SJCRH30 (cell line): ENCODE data around the gene ENPP3. TPM values are rescaled to one million over a fixed set of nuclear protein-coding genes. Genes with fewer than 3 reads are reported as not detected.

Source experiments
- DNase-seq, 2 experiments: peaks; one replicate each; pipeline ENCODE4 v3.0.0-alpha.2; 2015 to 2020
- H3K27ac ChIP-seq: fragments of 250-450 bp; sonication (Bioruptor Pico); 2 replicates; pipeline ENCODE4 v1.5.1; 2020; ENCODE audit warnings: mild to moderate bottlenecking, moderate library complexity
- H3K27me3 ChIP-seq: fragments of 250-450 bp; sonication (Bioruptor Pico); 2 replicates; pipeline ENCODE4 v1.5.1; 2020; ENCODE audit warnings: mild to moderate bottlenecking, moderate library complexity
- H3K36me3 ChIP-seq: fragments of 250-450 bp; sonication (Bioruptor Pico); 2 replicates; pipeline ENCODE4 v1.5.1; 2020; ENCODE audit warnings: mild to moderate bottlenecking, moderate library complexity
- H3K4me1 ChIP-seq: fragments of 250-450 bp; sonication (Bioruptor Pico); 2 replicates; pipeline ENCODE4 v1.5.1; 2020; ENCODE audit warnings: mild to moderate bottlenecking, moderate library complexity
- H3K4me3 ChIP-seq: fragments of 250-450 bp; sonication (Bioruptor Pico); 2 replicates; pipeline ENCODE4 v1.5.1; 2020; ENCODE audit warnings: mild to moderate bottlenecking, moderate library complexity
- H3K9me3 ChIP-seq: fragments of 250-450 bp; sonication (Bioruptor Pico); replicated peaks from 2 replicates; pipeline ENCODE4 v1.5.1; 2020; ENCODE audit warnings: mild to moderate bottlenecking, moderate library complexity
- total RNA-seq: library from RNA; depleted of rRNA; stranded (reverse); fragments of >200 nt; shearing (Covaris generic); gene quantifications from 2 replicates; pipeline ENCODE4 v1.2.3, GENCODE V29; 2014

The ENPP3 gene
- total RNA-seq, 1 experiment from 2014 or later, result 1.1 TPM

- Histone ChIP-seq H3K4me3 (no peak overlapping the region), H3K27ac (no peak overlapping the region), H3K27me3 (no peaks in the 10 kb centered on the region), H3K4me1 (no peaks in the 10 kb centered on the region), H3K9me3 (no peaks in the 10 kb centered on the region), H3K36me3 (no peaks in the 10 kb centered on the region)
- DNase-seq, result no peak
Measured at GRCh38 chr6:131655951-131656350, 18.8 kb downstream of the ENPP3 start.

- Histone ChIP-seq H3K4me1 (no peaks in the 10 kb centered on the region), H3K36me3 (no peaks in the 10 kb centered on the region)
Measured at GRCh38 chr6:131656667-131657066, 19.6 kb downstream of the ENPP3 start.

DNA sequence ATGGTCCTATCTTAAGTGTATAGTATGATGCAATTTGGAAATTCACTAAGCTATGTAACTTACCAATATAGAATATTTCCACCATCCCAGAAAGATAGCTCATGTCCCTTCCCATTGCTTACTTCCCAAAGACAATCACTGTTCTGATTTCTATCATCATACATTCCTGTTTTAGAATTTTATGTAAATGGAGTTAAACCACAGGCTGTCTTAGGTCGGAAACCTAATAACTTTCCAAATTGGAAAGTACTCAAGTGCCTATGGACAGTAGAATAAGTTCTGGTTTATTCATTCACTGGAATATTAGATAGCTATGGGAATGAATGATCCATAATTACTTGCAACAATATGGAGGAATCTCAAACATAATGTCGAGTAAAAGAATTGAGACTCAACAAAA is 20.1 kb downstream of the ENPP3 start:
- Histone ChIP-seq H3K27ac (no peak overlapping the region), H3K4me3 (no peak overlapping the region), H3K9me3 (no peaks in the 10 kb centered on the region), H3K36me3 (no peaks in the 10 kb centered on the region), H3K4me1 (no peaks in the 10 kb centered on the region), H3K27me3 (no peaks in the 10 kb centered on the region)
- DNase-seq, result no peak

More at GRCh38 chr6:131656667-131657066, 19.6 kb downstream of the ENPP3 start:
- no peak overlapping the region for H3K4me3 ChIP-seq
- no peak overlapping the region for H3K27ac ChIP-seq
- no peaks in the 10 kb centered on the region for H3K9me3 ChIP-seq
- no peaks in the 10 kb centered on the region for H3K27me3 ChIP-seq
- DNase-seq, result no peak

DNA sequence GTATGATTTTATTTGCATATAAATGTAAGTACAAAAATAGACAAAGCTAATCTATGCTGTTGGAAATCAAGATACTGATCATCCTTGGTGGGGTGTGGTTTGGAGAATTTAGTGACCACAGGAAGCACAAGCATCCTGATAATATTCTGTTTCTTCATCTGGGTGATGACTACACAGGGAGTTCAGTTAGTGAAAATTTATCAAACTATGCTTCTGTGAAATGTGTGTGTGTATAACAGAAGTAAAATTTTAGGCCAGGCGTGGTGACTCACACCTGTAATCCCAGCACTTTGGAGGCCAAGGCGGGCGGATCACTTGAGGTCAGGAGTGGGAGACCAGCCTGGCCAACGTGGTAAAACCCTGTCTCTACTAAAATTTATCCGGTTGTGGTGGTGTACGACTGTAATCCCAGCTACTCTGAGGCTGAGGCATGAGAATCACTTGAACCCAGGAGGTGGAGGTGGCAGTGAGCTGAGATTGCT is 20.6 kb downstream of the ENPP3 start:
- Histone ChIP-seq H3K27me3 (no peaks in the 10 kb centered on the region), H3K4me1 (no peaks in the 10 kb centered on the region), H3K9me3 (no peaks in the 10 kb centered on the region), H3K27ac (no peak overlapping the region), H3K4me3 (no peak overlapping the region), H3K36me3 (no peaks in the 10 kb centered on the region)
- DNase-seq, result no peak

GRCh38 chr6:131658287-131658686 is 21.2 kb downstream of the ENPP3 start:
- Histone ChIP-seq H3K27ac (no peak overlapping the region), H3K27me3 (no peaks in the 10 kb centered on the region), H3K9me3 (no peaks in the 10 kb centered on the region), H3K4me1 (no peaks in the 10 kb centered on the region), H3K36me3 (no peaks in the 10 kb centered on the region), H3K4me3 (no peak overlapping the region)
- no peak for DNase-seq

DNA sequence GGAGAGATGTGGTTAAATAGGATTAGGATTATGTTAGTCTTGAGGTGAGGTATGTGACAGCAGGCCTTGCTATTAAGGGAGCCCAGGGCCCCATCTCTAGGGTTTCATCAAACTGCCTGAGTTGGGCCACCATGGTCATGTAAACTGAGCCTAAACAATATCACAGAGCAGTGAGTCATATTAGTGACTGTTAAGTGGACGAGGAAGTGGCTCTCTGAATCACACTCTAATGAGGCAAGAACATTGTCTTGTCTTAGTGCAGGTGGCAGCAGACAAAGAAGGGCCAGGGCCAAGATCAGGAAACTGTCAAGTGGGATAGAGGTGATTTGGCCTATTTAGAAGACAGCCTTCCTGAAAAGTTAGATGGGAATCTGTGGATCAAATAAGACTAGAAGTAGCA is 23.1 kb downstream of the ENPP3 start:
- no peak for DNase-seq
- Histone ChIP-seq H3K27me3 (no peaks in the 10 kb centered on the region), H3K4me3 (no peak overlapping the region), H3K27ac (no peak overlapping the region), H3K4me1 (no peaks in the 10 kb centered on the region), H3K36me3 (no peaks in the 10 kb centered on the region), H3K9me3 (no peaks in the 10 kb centered on the region)

GRCh38 chr6:131663578-131664165 is 26.6 kb downstream of the ENPP3 start:
- DNase-seq, result no peak
- Histone ChIP-seq H3K4me3 (no peak overlapping the region), H3K4me1 (no peaks in the 10 kb centered on the region), H3K36me3 (no peaks in the 10 kb centered on the region), H3K9me3 (no peaks in the 10 kb centered on the region), H3K27me3 (no peaks in the 10 kb centered on the region), H3K27ac (no peak overlapping the region)

GRCh38 chr6:131669891-131670290 is 32.8 kb downstream of the ENPP3 start:
- Histone ChIP-seq H3K4me1 (no peaks in the 10 kb centered on the region), H3K27me3 (no peaks in the 10 kb centered on the region), H3K4me3 (no peak overlapping the region), H3K27ac (no peak overlapping the region), H3K36me3 (no peaks in the 10 kb centered on the region), H3K9me3 (0 out of 2 replicates have a peak, but pooled peaks cover 2% of the 10 kb centered on the region)
- DNase-seq, result no peak

DNA sequence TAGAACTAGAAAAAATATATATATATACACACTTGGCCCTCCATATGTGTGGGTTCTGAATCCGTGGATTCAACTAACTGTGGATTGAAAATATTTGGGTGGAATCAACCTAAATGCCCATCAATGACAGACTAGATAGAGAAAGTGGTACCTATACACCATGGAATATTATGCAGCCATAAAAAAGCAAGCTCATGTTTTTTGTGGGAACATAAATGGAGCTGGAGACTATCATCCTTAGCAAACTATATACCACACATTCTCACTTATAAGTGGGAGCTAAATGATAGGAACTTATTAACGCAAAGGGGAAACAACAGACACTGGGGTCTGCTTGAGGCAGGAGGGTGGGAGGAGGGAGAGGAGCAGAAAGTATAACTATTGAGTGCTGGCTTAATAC is 36.1 kb downstream of the ENPP3 start:
- Histone ChIP-seq H3K27ac (no peak overlapping the region), H3K36me3 (no peaks in the 10 kb centered on the region), H3K27me3 (no peaks in the 10 kb centered on the region), H3K4me1 (no peaks in the 10 kb centered on the region), H3K4me3 (no peak overlapping the region), H3K9me3 (0 out of 2 replicates have a peak, but pooled peaks cover 2% of the 10 kb centered on the region)
- no peak for DNase-seq

DNA sequence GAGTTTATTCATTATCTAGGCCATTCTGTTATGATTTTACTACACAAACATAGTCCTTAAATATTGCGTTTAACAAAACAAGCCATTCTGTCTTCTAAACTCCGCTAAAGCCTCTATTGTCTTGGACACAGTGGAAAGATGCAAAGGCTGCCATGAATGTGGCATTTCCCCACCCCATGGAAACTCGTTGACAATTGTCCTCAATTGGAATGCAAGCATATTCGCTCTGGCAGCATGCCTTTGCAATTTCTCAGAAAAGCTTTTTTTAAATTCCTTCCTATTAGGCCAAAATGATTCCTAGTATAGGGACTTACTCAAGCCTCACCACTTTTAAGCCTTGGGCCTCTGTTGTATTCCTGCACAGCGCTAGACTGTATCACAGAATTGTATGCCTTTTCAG is 41.3 kb downstream of the ENPP3 start:
- Histone ChIP-seq H3K4me1 (no peaks in the 10 kb centered on the region), H3K4me3 (no peak overlapping the region), H3K27ac (no peak overlapping the region), H3K9me3 (no peaks in the 10 kb centered on the region), H3K27me3 (no peaks in the 10 kb centered on the region), H3K36me3 (no peaks in the 10 kb centered on the region)
- DNase-seq, result no peak

GRCh38 chr6:131680868-131681267 is 43.8 kb downstream of the ENPP3 start:
- Histone ChIP-seq H3K4me3 (no peak overlapping the region), H3K27me3 (no peaks in the 10 kb centered on the region), H3K27ac (no peak overlapping the region), H3K9me3 (no peaks in the 10 kb centered on the region), H3K36me3 (no peaks in the 10 kb centered on the region), H3K4me1 (no peaks in the 10 kb centered on the region)
- no peak for DNase-seq

GRCh38 chr6:131681585-131681984 is 44.5 kb downstream of the ENPP3 start:
- no peak for DNase-seq

DNA sequence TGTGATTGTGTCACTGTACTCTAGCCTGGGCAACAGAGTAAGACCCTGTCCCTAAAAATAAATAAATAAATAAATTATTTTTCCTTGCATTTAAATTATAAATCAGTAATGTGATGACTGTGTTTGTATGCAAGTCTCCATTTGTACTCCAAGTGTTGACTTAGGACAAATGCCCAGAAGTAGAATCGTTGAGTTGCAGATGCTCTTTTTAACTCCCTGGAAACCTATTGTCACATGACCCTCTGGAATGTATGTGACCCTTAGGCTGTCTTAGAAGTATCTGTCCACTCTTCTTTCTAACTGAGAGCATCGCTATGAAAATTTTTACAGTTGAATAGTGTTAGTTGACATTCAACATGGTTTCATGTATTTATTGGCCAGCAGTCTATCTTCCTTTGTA is 45.3 kb downstream of the ENPP3 start:
- Histone ChIP-seq H3K9me3 (no peaks in the 10 kb centered on the region), H3K4me3 (no peak overlapping the region), H3K4me1 (no peaks in the 10 kb centered on the region), H3K27ac (no peak overlapping the region), H3K27me3 (no peaks in the 10 kb centered on the region), H3K36me3 (no peaks in the 10 kb centered on the region; the same call in 1 of the 2 replicates)
- DNase-seq, result no peak

More at GRCh38 chr6:131681585-131681984, 44.5 kb downstream of the ENPP3 start:
- H3K4me3 ChIP-seq, result no peak overlapping the region
- no peaks in the 10 kb centered on the region for H3K9me3 ChIP-seq
- H3K27me3 ChIP-seq, result no peaks in the 10 kb centered on the region
- H3K4me1 ChIP-seq, result no peaks in the 10 kb centered on the region
- no peaks in the 10 kb centered on the region for H3K36me3 ChIP-seq
- H3K27ac ChIP-seq, result no peak overlapping the region

DNA sequence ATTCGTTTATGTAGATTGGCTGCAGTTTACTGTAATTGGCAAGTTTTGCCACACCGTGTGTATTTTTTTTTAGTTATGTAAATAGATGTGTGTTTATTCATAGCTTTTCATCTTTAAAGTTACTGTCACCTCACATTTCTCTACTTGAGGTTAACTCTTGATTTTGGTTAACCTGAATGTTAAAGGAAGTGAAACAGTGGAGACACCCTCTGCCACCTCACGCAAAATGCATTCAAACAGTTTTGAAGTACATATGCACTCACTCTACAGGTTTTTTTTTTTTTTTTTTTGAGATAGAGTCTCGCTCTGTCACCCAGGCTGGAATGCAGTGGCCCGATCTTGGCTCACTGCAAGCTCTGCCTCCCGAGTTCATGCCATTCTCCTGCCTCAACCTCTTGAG is 46.4 kb downstream of the ENPP3 start:
- no peaks in the 10 kb centered on the region for H3K27me3 ChIP-seq
- no peak for DNase-seq
- no peak overlapping the region for H3K4me3 ChIP-seq
- no peaks in the 10 kb centered on the region for H3K9me3 ChIP-seq
- no peaks in the 10 kb centered on the region; the same call in 1 of the 2 replicates for H3K36me3 ChIP-seq
- H3K27ac ChIP-seq, result no peak overlapping the region
- H3K4me1 ChIP-seq, result no peaks in the 10 kb centered on the region

- Histone ChIP-seq H3K27ac (no peak overlapping the region), H3K9me3 (no peaks in the 10 kb centered on the region), H3K27me3 (no peaks in the 10 kb centered on the region), H3K36me3 (no peaks in the 10 kb centered on the region; the same call in 1 of the 2 replicates), H3K4me3 (no peak overlapping the region), H3K4me1 (no peaks in the 10 kb centered on the region)
- no peak for DNase-seq
Measured at GRCh38 chr6:131685266-131685780, 48.2 kb downstream of the ENPP3 start.

- no peak overlapping the region for H3K27ac ChIP-seq
- DNase-seq, result no peak
- H3K4me1 ChIP-seq, result no peaks in the 10 kb centered on the region
- H3K9me3 ChIP-seq, result no peaks in the 10 kb centered on the region
- H3K4me3 ChIP-seq, result no peak overlapping the region
- no peaks in the 10 kb centered on the region for H3K27me3 ChIP-seq
- no peaks in the 10 kb centered on the region; the same call in 1 of the 2 replicates for H3K36me3 ChIP-seq
Measured at GRCh38 chr6:131687022-131687421, 49.9 kb downstream of the ENPP3 start.
